ENCODE results near the gene SALL3. TPM values are rescaled to one million over a fixed set of nuclear protein-coding genes. Genes with fewer than 3 reads are reported as not detected.

The SALL3 gene
- total and polyA plus RNA-seq, 2 of the 13 experiments (the other 11 are each of a cell fraction or from before 2014, with no cell fraction given) = not detected

DNA sequence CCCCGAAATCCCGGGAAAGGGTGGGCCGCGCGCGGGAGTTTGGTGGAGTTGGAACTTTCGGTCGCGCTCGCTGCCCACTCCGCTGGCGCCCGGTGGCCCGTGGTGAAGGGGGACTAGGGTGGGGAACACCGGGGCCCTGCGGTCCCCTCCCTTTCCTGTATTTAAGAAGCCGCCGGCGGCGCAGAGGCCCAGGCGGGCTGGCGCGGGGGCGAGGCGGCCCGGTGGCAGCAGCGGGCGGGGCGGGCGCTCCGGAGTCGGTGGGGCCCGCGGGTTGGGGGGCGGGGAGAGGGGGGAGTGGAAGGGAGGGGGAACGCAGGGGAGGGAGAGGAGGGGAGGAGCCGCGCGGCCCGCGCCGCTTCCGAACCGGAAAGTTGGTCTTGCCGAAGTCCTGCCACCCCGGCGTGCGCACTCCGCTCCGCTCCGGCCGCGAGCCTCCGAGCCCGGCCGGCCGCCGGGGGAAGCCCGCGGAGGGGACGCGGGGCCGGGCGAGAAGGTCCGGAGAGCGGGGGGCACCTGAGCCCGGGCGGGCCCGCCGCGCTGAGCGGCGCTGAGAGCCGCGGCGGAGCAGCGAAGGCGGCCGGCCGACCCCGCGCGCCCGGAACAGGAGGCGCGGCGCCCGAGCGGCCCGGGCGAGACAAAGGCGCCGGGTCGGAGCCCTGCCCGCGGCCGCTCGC is 425 bp upstream of the SALL3 start:
- BruUV-seq (replicated peaks) = no TSS peak
- FAIRE-seq = no peak
- H3K27ac ChIP-seq (ENCODE audit: extremely low read length, insufficient read depth, low read length) = no peak overlapping the region
- ChIA-PET CTCF (ENCODE audit: low intra/inter-chr PET ratio, low total read pairs) (no interaction called here), POLR2A (no interaction called here)
- no peak overlapping the region for H2AFZ ChIP-seq (ENCODE audit: low read length)
- no peaks in the 10 kb centered on the region for H3K4me1 ChIP-seq (ENCODE audit: insufficient read depth, low read length)
- no peaks in the 10 kb centered on the region for H4K20me1 ChIP-seq (ENCODE audit: insufficient read depth, low read length)
- H3K27me3 ChIP-seq (ENCODE audit: control insufficient read depth in 1 of 2, insufficient read depth in 2 of 2, low read length in 2 of 2) = peaks cover 0 to 9% of the 10 kb centered on the region in 2 experiments; a peak in 4 of 5 replicates
- WGBS (ENCODE audit: low lambda C conversion rate) = 92% methylated on average over 97 of the region's 98 CpGs
- no peak overlapping the region for H3K4me2 ChIP-seq (ENCODE audit: low read depth, low read length)
- H3K79me2 ChIP-seq (ENCODE audit: insufficient read depth, low read length) = no peaks in the 10 kb centered on the region
- H3K9ac ChIP-seq (ENCODE audit: insufficient read depth, low read depth, low read length) = no peak overlapping the region
- H3K36me3 ChIP-seq (replicated peaks in 1 of 2; ENCODE audit: control insufficient read depth in 1 of 2, insufficient read depth in 2 of 2, low read length in 2 of 2) = no peaks in the 10 kb centered on the region
- in situ Hi-C loops (cut with HindIII; ENCODE audit: extremely low pct_ligation_motif_present, low pct_unique_long_range_greater_than_20kb) (loop anchor here (25.0 kb wide), 2 partner anchors 317 to 1067 kb away; no protein-coding TSS in a partner anchor), intact Hi-C loops (cut with micrococcal nuclease; ENCODE audit: unreplicated experiment) (no loop called here)
- DNase-seq (ENCODE audit: low spot score) = no peak
- ATAC-seq = no peak
- H3K4me3 ChIP-seq (replicated peaks in 1 of 3; ENCODE audit: insufficient read depth in 1 of 3, low read depth in 2 of 3, low read length in 3 of 3) = no peak overlapping the region
- TF ChIP-seq SOX5 (CRISPR knock-in tag; IDR thresholded peaks at IDR 0.05; ENCODE audit: borderline replicate concordance) (no peak), EZH2 (conservative IDR thresholded peaks at IDR 0.05; ENCODE audit: low read depth, low read length) (no peak)
- H3K9me3 ChIP-seq (ENCODE audit: low read length) = no peaks in the 10 kb centered on the region

DNA sequence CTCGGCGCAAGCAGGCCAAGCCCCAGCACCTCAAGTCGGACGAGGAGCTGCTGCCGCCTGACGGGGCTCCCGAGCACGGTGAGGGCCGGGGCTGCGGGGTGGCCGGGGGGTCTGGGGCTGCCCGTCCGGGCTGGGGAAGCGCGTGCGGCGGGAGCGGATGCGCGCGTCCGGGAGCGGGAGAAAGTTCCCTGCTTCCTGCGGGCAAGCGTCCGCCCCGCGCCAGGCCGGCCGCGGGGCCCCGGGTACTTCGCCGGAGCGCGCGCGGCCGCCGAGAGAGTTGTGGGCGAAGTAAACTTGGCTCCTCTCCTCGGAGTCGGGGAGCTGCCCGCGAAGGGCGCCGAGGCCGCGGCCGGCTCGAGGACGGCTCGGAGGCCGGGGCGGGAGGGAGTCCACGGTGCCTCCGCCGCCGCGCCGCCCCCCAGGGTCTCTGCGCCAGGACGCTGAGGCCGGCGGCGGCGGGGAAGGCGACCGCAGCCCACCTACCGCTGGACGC is 707 bp downstream of the SALL3 start:
- ChIA-PET POLR2A (no interaction called here), CTCF (ENCODE audit: low intra/inter-chr PET ratio, low total read pairs) (no interaction called here)
- Histone ChIP-seq H3K9ac (ENCODE audit: insufficient read depth, low read depth, low read length) (no peak overlapping the region), H4K20me1 (ENCODE audit: insufficient read depth, low read length) (no peaks in the 10 kb centered on the region), H3K9me3 (ENCODE audit: low read length) (no peaks in the 10 kb centered on the region), H3K4me3 (replicated peaks in 1 of 3; ENCODE audit: insufficient read depth in 1 of 3, low read depth in 2 of 3, low read length in 3 of 3) (no peak overlapping the region), H3K4me1 (ENCODE audit: insufficient read depth, low read length) (no peaks in the 10 kb centered on the region), H3K79me2 (ENCODE audit: insufficient read depth, low read length) (no peaks in the 10 kb centered on the region), H3K27ac (ENCODE audit: extremely low read length, insufficient read depth, low read length) (no peak overlapping the region), H3K27me3 (ENCODE audit: control insufficient read depth in 1 of 2, insufficient read depth in 2 of 2, low read length in 2 of 2) (peaks cover 0 to 9% of the 10 kb centered on the region in 2 experiments), H2AFZ (ENCODE audit: low read length) (no peak overlapping the region), H3K4me2 (ENCODE audit: low read depth, low read length) (no peak overlapping the region), H3K36me3 (replicated peaks in 1 of 2; ENCODE audit: control insufficient read depth in 1 of 2, insufficient read depth in 2 of 2, low read length in 2 of 2) (no peaks in the 10 kb centered on the region)
- TF ChIP-seq, protein P1, sequence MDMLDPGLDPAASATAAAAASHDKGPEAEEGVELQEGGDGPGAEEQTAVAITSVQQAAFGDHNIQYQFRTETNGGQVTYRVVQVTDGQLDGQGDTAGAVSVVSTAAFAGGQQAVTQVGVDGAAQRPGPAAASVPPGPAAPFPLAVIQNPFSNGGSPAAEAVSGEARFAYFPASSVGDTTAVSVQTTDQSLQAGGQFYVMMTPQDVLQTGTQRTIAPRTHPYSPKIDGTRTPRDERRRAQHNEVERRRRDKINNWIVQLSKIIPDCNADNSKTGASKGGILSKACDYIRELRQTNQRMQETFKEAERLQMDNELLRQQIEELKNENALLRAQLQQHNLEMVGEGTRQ (IDR thresholded peaks at IDR 0.05; ENCODE audit: low read depth, low read length) = no peak
- TF ChIP-seq, protein P1 (CRISPR knock-in tag; IDR thresholded peaks at IDR 0.05; ENCODE audit: borderline replicate concordance) = no peak
- TF ChIP-seq MTF1 (CRISPR knock-in tag; IDR thresholded peaks at IDR 0.05) (no peak), ZFP36 (IDR thresholded peaks at IDR 0.05; ENCODE audit: borderline replicate concordance, low read depth, low read length, partially characterized antibody) (no peak), ZSCAN31 (CRISPR knock-in tag; IDR thresholded peaks at IDR 0.05; ENCODE audit: low read depth) (no peak), JUN (CRISPR knock-in tag; IDR thresholded peaks at IDR 0.05) (no peak), GATA4 (IDR thresholded peaks at IDR 0.05; ENCODE audit: borderline replicate concordance, low read depth) (no peak), GMEB1 (CRISPR knock-in tag; IDR thresholded peaks at IDR 0.05; ENCODE audit: borderline replicate concordance) (no peak)
- TF ChIP-seq, protein P2, sequence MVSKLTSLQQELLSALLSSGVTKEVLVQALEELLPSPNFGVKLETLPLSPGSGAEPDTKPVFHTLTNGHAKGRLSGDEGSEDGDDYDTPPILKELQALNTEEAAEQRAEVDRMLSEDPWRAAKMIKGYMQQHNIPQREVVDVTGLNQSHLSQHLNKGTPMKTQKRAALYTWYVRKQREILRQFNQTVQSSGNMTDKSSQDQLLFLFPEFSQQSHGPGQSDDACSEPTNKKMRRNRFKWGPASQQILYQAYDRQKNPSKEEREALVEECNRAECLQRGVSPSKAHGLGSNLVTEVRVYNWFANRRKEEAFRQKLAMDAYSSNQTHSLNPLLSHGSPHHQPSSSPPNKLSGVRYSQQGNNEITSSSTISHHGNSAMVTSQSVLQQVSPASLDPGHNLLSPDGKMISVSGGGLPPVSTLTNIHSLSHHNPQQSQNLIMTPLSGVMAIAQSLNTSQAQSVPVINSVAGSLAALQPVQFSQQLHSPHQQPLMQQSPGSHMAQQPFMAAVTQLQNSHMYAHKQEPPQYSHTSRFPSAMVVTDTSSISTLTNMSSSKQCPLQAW (CRISPR knock-in tag; IDR thresholded peaks at IDR 0.05) = no peak
- FAIRE-seq (no peak), ATAC-seq (no peak), DNase-seq (ENCODE audit: low spot score) (no peak)
- WGBS (ENCODE audit: low lambda C conversion rate) = 89% methylated on average over 29 of the region's 71 CpGs
- no TSS peak for BruUV-seq (replicated peaks)
- intact Hi-C loops (cut with micrococcal nuclease; ENCODE audit: unreplicated experiment) = no loop called here
- in situ Hi-C loops (cut with HindIII; ENCODE audit: extremely low pct_ligation_motif_present, low pct_unique_long_range_greater_than_20kb) = loop anchor here (10.0 to 25.0 kb wide), 3 partner anchors 318 to 1216 kb away; no protein-coding TSS in a partner anchor
